HG02623 (cell line): Measurements from ENCODE around the gene MPHOSPH10.
"Not testable (repeated sequence)": the region's sequence is repeated elsewhere in the genome, so short reads cannot be mapped to it uniquely, and the experiment has no call there.

Experiments
- ATAC-seq: cut with Tn5 transposase; IDR thresholded peaks from one replicate; pipeline ENCODE4 v1.9.1; 2021; ENCODE audit warnings: moderate library complexity; ENCODE audit not compliant: unreplicated experiment

Gene MPHOSPH10

GRCh38 chr2:71166812-71167211 lies 36.4 kb downstream of the MPHOSPH10 start:
- no peak for ATAC-seq

DNA sequence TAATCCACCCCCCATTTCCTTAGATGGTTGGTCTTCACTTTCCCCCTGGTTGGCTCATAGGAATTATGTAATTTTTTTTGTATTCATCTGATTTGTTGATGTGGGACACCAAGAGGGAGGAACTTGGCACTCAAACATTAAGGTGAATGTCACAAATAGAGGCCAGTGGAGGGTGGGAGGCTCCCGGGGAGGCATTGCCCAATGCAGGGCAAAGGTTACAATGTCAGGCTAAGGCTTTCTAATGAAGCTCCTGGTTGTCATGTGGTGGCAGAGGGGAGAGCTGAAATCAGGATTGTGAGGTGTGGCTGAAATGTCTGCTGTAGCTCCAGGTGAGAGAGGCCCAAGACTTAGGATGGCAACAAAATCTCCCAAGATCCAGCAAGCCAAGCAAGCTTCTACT lies 42.7 kb downstream of the MPHOSPH10 start:
- no peak for ATAC-seq

DNA sequence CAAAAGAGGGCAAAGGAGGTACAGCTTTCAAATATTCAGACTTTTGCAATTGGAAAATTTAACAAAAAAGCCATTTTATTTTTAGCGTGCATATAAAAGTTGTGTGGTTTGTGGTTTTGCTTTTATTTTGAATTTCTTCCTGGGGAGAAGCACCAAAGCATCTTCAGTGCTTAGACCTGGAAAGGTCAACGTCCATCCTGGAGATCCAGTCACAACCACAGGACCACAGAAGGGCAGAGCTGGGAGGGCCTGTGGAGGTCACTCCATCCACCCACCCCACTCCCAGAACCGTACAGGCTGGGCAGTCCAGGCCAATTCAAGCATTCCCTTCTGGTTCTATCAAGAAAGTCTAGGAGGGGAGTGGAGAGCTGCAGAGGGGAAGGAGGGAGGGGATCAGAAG lies 43.8 kb downstream of the MPHOSPH10 start:
- no peak for ATAC-seq

DNA sequence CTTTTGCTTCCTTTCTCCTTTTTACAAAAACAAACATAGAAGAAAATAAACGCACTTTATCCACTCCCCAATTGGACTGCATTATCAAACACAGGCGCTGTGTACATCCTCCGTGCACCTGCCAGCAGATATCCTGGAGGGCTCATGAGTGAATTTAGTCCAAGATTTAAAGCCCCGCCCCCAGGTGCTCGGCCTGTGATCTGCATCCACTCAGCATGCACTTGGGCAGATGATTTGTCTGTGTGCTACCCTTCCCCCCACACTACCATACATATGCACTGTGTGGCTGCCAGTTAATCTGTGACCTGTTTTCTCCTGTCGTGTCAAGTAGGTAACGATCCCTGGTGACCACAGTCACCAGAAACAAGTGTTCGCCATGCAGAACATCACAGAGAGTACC lies 48.4 kb downstream of the MPHOSPH10 start:
- ATAC-seq: not testable (repeated sequence)

GRCh38 chr2:71181316-71181715 lies 50.9 kb downstream of the MPHOSPH10 start:
- ATAC-seq: no peak

DNA sequence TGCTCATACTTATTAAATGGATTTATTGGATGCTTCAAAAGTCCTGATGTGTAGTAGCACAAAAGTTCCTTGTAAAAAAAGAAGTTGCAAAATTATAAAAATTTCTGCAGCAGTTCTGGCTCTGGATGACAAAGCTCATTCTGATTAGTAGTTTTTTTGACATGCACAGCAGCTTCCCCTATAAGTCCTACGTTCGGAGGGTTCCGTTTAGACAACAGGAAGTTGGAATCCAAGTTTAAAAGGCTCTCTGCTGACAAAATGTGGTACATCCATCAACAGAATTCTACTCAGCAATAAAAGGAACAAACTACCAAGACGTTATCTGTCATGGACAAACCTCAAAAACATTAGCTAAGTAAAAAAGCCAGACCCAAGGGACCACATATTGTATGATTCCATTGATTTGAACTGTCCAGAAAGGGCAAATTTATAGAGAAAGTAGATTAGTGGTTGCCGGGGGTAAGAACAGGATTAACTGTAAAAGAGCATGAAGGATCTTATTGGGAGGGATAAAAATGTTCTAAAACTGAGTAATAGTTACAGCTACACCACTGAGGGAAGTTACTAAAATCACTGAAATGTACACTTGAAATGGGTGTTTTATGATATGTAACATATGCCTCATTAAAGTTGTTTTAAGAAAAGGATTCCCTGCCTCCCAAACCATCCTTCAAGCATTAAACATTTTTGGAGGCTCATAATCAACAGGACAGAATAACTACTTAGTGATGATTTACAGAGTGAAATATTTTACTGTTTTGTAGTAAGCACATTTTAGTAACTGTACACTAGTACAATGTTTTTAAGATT lies 53.1 kb downstream of the MPHOSPH10 start:
- not testable (repeated sequence) for ATAC-seq

GRCh38 chr2:71186973-71187372 lies 56.5 kb downstream of the MPHOSPH10 start:
- ATAC-seq: no peak

DNA sequence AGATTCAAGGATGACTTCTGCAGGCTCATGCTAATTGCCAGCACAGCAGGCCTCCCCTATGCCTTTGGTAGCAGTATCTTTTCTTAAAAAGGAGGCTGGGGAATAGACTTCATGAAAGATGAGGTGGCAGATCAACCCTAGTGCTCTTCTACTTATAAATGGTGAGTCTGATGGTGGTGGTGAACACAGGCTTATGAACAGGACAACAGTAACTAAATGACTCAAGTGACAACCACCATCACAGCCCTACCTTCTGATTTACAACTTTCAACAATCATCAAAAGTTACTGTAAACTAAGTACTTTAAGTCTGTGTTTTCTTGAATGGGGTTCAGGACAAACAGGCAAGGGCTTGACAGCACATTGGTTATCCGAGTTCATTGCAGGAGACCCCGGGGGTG lies 57.2 kb downstream of the MPHOSPH10 start:
- no peak for ATAC-seq

- no peak for ATAC-seq
These were observed 60.5 kb downstream of the MPHOSPH10 start for GRCh38 chr2:71190656-71191569.

DNA sequence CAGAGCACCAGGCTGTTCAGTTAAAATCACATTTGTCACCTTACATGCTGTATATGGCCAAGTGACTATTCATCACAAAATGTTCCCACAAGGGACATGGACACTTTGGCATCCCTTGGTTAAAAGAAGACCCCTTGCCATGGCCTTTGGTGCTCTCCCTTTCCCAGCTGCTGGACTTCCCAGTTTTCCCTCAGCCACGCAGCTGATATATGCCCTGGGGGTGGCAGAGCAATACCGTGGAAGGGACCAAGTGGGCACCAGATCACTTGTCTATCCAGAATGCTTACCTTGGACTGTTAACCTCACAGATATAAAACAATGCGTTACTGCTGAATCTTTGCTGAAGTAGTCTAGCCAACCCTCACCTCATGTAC lies 61.1 kb downstream of the MPHOSPH10 start:
- no peak for ATAC-seq
